ENCODE measurements around the gene PEAR1.

Gene PEAR1

GRCh38 chr1:156852418-156852874 lies 41.1 kb upstream of the PEAR1 start:
- Histone ChIP-seq H3K4me3 (ENCODE audit: low read depth in 1 of 2, low read length in 2 of 2) (no peak overlapping the region), H3K4me1 (ENCODE audit: insufficient read depth, low read length) (no peaks in the 10 kb centered on the region), H3K9ac (ENCODE audit: low read length) (no peak overlapping the region), H3K9me3 (ENCODE audit: low read length) (no peaks in the 10 kb centered on the region), H3K27me3 (ENCODE audit: control insufficient read depth in 1 of 2, insufficient read depth in 2 of 2, low read length in 2 of 2) (peaks cover 0 to 22% of the 10 kb centered on the region in 2 donors), H3K36me3 (ENCODE audit: insufficient read depth, low read length) (no peaks in the 10 kb centered on the region), H3K27ac (ENCODE audit: low read depth, low read length) (no peak overlapping the region)

GRCh38 chr1:156853761-156854160 lies 39.8 kb upstream of the PEAR1 start:
- H3K9ac ChIP-seq (ENCODE audit: low read length): no peak overlapping the region
- no peaks in the 10 kb centered on the region for H3K36me3 ChIP-seq (ENCODE audit: insufficient read depth, low read length)
- H3K4me3 ChIP-seq (ENCODE audit: low read depth in 1 of 2, low read length in 2 of 2): no peak overlapping the region
- no peaks in the 10 kb centered on the region for H3K4me1 ChIP-seq (ENCODE audit: insufficient read depth, low read length)
- H3K27me3 ChIP-seq (ENCODE audit: control insufficient read depth in 1 of 2, insufficient read depth in 2 of 2, low read length in 2 of 2): peaks cover 6 to 24% of the 10 kb centered on the region in 2 donors
- no peak overlapping the region for H3K27ac ChIP-seq (ENCODE audit: low read depth, low read length)
- H3K9me3 ChIP-seq (ENCODE audit: low read length): no peaks in the 10 kb centered on the region

- Histone ChIP-seq H3K36me3 (ENCODE audit: insufficient read depth, low read length) (no peaks in the 10 kb centered on the region), H3K27me3 (ENCODE audit: control insufficient read depth in 1 of 2, insufficient read depth in 2 of 2, low read length in 2 of 2) (peaks cover 10 to 30% of the 10 kb centered on the region in 2 donors), H3K4me3 (ENCODE audit: low read depth in 1 of 2, low read length in 2 of 2) (no peak overlapping the region)
Measured at GRCh38 chr1:156854634-156855033, 38.9 kb upstream of the PEAR1 start.

GRCh38 chr1:156856282-156856785 lies 37.2 kb upstream of the PEAR1 start:
- Histone ChIP-seq H3K9me3 (ENCODE audit: low read length) (no peaks in the 10 kb centered on the region), H3K4me3 (ENCODE audit: low read depth in 1 of 2, low read length in 2 of 2) (no peak overlapping the region), H3K9ac (ENCODE audit: low read length) (no peak overlapping the region), H3K27ac (ENCODE audit: low read depth, low read length) (no peak overlapping the region), H3K27me3 (ENCODE audit: control insufficient read depth in 1 of 2, insufficient read depth in 2 of 2, low read length in 2 of 2) (peaks cover 24 to 47% of the 10 kb centered on the region in 2 donors), H3K36me3 (ENCODE audit: insufficient read depth, low read length) (no peaks in the 10 kb centered on the region), H3K4me1 (ENCODE audit: insufficient read depth, low read length) (peaks cover 16% of the 10 kb centered on the region)

More at GRCh38 chr1:156854634-156855033, 38.9 kb upstream of the PEAR1 start:
- Histone ChIP-seq H3K27ac (ENCODE audit: low read depth, low read length) (no peak overlapping the region), H3K9ac (ENCODE audit: low read length) (no peak overlapping the region), H3K4me1 (ENCODE audit: insufficient read depth, low read length) (peaks cover 5% of the 10 kb centered on the region), H3K9me3 (ENCODE audit: low read length) (no peaks in the 10 kb centered on the region)

GRCh38 chr1:156857532-156857931 lies 36.0 kb upstream of the PEAR1 start:
- Histone ChIP-seq H3K27ac (ENCODE audit: low read depth, low read length) (no peak overlapping the region), H3K27me3 (ENCODE audit: control insufficient read depth in 1 of 2, insufficient read depth in 2 of 2, low read length in 2 of 2) (peaks cover 35 to 54% of the 10 kb centered on the region in 2 donors), H3K4me3 (ENCODE audit: low read depth in 1 of 2, low read length in 2 of 2) (no peak overlapping the region), H3K9ac (ENCODE audit: low read length) (no peak overlapping the region), H3K36me3 (ENCODE audit: insufficient read depth, low read length) (no peaks in the 10 kb centered on the region), H3K9me3 (ENCODE audit: low read length) (no peaks in the 10 kb centered on the region), H3K4me1 (ENCODE audit: insufficient read depth, low read length) (peaks cover 16% of the 10 kb centered on the region)

GRCh38 chr1:156858555-156858956 lies 35.0 kb upstream of the PEAR1 start:
- Histone ChIP-seq H3K27me3 (ENCODE audit: control insufficient read depth in 1 of 2, insufficient read depth in 2 of 2, low read length in 2 of 2) (peaks cover 44 to 64% of the 10 kb centered on the region in 2 donors), H3K9ac (ENCODE audit: low read length) (no peak overlapping the region), H3K36me3 (ENCODE audit: insufficient read depth, low read length) (no peaks in the 10 kb centered on the region), H3K4me3 (ENCODE audit: low read depth in 1 of 2, low read length in 2 of 2) (no peak overlapping the region), H3K27ac (ENCODE audit: low read depth, low read length) (no peak overlapping the region), H3K4me1 (ENCODE audit: insufficient read depth, low read length) (peaks cover 16% of the 10 kb centered on the region), H3K9me3 (ENCODE audit: low read length) (no peaks in the 10 kb centered on the region)

- no peak within 1 kb of the TSS for H3K27ac ChIP-seq (ENCODE audit: low read depth, low read length)
- H3K9me3 ChIP-seq (ENCODE audit: low read length): no peaks in the 10 kb centered on the region
- H3K4me3 ChIP-seq (ENCODE audit: low read depth in 1 of 2, low read length in 2 of 2): peak within 1 kb of the TSS; percentile 42 to 60
- peaks cover 16% of the 10 kb centered on the region for H3K4me1 ChIP-seq (ENCODE audit: insufficient read depth, low read length)
- no peak within 1 kb of the TSS for H3K9ac ChIP-seq (ENCODE audit: low read length)
- H3K27me3 ChIP-seq (ENCODE audit: control insufficient read depth in 1 of 2, insufficient read depth in 2 of 2, low read length in 2 of 2): peaks cover 45 to 69% of the 10 kb centered on the region in 2 donors
- H3K36me3 ChIP-seq (ENCODE audit: insufficient read depth, low read length): no peaks in the 10 kb centered on the region
Measured at GRCh38 chr1:156858959-156859522, 34.5 kb upstream of the PEAR1 start, which contains the start of gene INSRR. INSRR (minus strand) TSS chr1:156859117; CDS start chr1:156858621, 496 bp downstream.

GRCh38 chr1:156859523-156860112 lies 33.9 kb upstream of the PEAR1 start:
- H3K27ac ChIP-seq (ENCODE audit: low read depth, low read length): no peak overlapping the region
- peaks cover 16% of the 10 kb centered on the region for H3K4me1 ChIP-seq (ENCODE audit: insufficient read depth, low read length)
- H3K36me3 ChIP-seq (ENCODE audit: insufficient read depth, low read length): no peaks in the 10 kb centered on the region
- peak overlapping the region; percentile 42 to 60 for H3K4me3 ChIP-seq (ENCODE audit: low read depth in 1 of 2, low read length in 2 of 2)
- H3K9ac ChIP-seq (ENCODE audit: low read length): no peak overlapping the region
- H3K27me3 ChIP-seq (ENCODE audit: control insufficient read depth in 1 of 2, insufficient read depth in 2 of 2, low read length in 2 of 2): peaks cover 45 to 74% of the 10 kb centered on the region in 2 donors
- no peaks in the 10 kb centered on the region for H3K9me3 ChIP-seq (ENCODE audit: low read length)

GRCh38 chr1:156860113-156860627 lies 33.3 kb upstream of the PEAR1 start:
- Histone ChIP-seq H3K36me3 (ENCODE audit: insufficient read depth, low read length) (no peaks in the 10 kb centered on the region), H3K9me3 (ENCODE audit: low read length) (no peaks in the 10 kb centered on the region), H3K4me3 (ENCODE audit: low read depth in 1 of 2, low read length in 2 of 2) (peak overlapping the region; percentile 42 to 60), H3K4me1 (ENCODE audit: insufficient read depth, low read length) (peaks cover 16% of the 10 kb centered on the region), H3K27me3 (ENCODE audit: control insufficient read depth in 1 of 2, insufficient read depth in 2 of 2, low read length in 2 of 2) (peaks cover 45 to 74% of the 10 kb centered on the region in 2 donors), H3K9ac (ENCODE audit: low read length) (no peak overlapping the region), H3K27ac (ENCODE audit: low read depth, low read length) (no peak overlapping the region)

- H3K9ac ChIP-seq (ENCODE audit: low read length): no peak within 1 kb of the TSS
- no peak within 1 kb of the TSS for H3K27ac ChIP-seq (ENCODE audit: low read depth, low read length)
- H3K4me3 ChIP-seq (ENCODE audit: low read depth in 1 of 2, low read length in 2 of 2): peak within 1 kb of the TSS; percentile 42 to 60
- H3K9me3 ChIP-seq (ENCODE audit: low read length): no peaks in the 10 kb centered on the region
- H3K36me3 ChIP-seq (ENCODE audit: insufficient read depth, low read length): no peaks in the 10 kb centered on the region
- peaks cover 16% of the 10 kb centered on the region for H3K4me1 ChIP-seq (ENCODE audit: insufficient read depth, low read length)
- peaks cover 45 to 77% of the 10 kb centered on the region in 2 donors for H3K27me3 ChIP-seq (ENCODE audit: control insufficient read depth in 1 of 2, insufficient read depth in 2 of 2, low read length in 2 of 2)
Measured at GRCh38 chr1:156860628-156861423, 32.7 kb upstream of the PEAR1 start, which contains the start of gene NTRK1. NTRK1 (plus strand) TSS chr1:156860865; CDS start chr1:156860935, 70 bp downstream.

- Histone ChIP-seq H3K9ac (ENCODE audit: low read length) (no peak overlapping the region), H3K4me1 (ENCODE audit: insufficient read depth, low read length) (peaks cover 16% of the 10 kb centered on the region), H3K27ac (ENCODE audit: low read depth, low read length) (no peak overlapping the region), H3K4me3 (ENCODE audit: low read depth in 1 of 2, low read length in 2 of 2) (no peak overlapping the region), H3K36me3 (ENCODE audit: insufficient read depth, low read length) (no peaks in the 10 kb centered on the region), H3K9me3 (ENCODE audit: low read length) (no peaks in the 10 kb centered on the region), H3K27me3 (ENCODE audit: control insufficient read depth in 1 of 2, insufficient read depth in 2 of 2, low read length in 2 of 2) (peaks cover 45 to 83% of the 10 kb centered on the region in 2 donors)
Measured at GRCh38 chr1:156862584-156862983, 30.9 kb upstream of the PEAR1 start.

All from muscle layer of colon (tissue), 2 donors.